OCI-LY7 (cell line): ENCODE results near the gene PHLDA3.

Experiments
- CTCF ChIP-seq: fragments of 200-600 bp; sonication (generic); conservative IDR thresholded peaks from 2 replicates; pipeline ENCODE4 v1.5.1; 2014; ENCODE audit warnings: mild to moderate bottlenecking, antibody characterized with exemption, low read length, moderate library complexity, mixed read lengths
- EZH2phosphoT487 ChIP-seq: fragments of 200-600 bp; sonication (generic); IDR thresholded peaks from 2 replicates; pipeline ENCODE4 v1.6.1; 2018; ENCODE audit warnings: low read depth, borderline replicate concordance, mild to moderate bottlenecking, mixed run types, antibody characterized with exemption, low read length, moderate library complexity, mixed read lengths

DNA sequence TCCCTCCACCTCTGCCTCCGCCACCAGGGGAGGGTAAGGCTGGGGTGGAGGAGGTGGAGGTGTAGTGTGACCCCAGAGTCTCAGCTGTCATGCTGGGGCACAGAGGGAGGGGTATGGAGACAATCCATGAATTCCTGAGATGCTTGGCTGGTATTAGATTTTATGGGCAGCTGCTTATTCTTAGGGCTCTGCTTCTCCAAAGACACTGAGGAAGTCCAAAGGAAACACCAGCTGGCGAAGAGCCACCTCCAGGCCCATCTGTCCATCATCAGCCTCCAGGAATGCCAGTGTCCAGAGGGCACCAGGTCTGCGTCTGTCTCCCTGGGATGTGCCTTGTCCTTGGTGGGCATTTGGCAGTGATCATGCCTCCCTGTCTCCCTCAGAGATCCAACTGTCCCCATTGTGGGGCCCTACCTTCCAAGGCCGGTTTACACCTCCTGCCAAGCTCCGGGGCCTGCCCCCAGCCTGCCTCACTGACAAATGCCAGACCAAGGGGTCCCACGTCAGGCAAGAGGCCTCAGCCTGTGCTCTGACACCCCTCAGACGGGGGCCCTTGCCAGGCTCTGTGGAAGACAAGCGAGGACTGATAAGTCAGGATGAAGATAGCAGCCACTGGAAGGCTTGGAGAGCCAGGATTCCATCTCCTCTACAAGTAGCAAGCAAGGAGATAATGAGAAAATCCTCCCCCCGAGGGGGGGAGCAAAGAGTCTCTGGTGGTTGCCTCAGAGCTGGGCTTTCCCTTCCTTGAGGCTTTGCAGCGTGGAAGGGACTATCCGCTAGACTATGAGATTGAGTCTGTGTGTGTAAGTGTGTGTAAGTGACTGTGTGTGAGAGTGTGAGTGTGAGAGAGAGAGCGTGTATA lies 49.0 kb downstream of the PHLDA3 start:
- TF ChIP-seq CTCF (no peak), EZH2phosphoT487 (no peak)
